Activated CD4-positive, CD25-positive, alpha-beta regulatory T cell treated with anti-CD3 and anti-CD28 coated beads, Interleukin-2, amount 50 U/mL, for 72 hours (primary cell): ENCODE measurements around the gene FA2H.
"Not testable (repeated sequence)": the region's sequence is repeated elsewhere in the genome, so short reads cannot be mapped to it uniquely, and the experiment has no call there.

Source experiments
- DNase-seq: peaks from one replicate; pipeline ENCODE4 v3.0.0; 2021

FA2H gene

GRCh38 chr16:74774223-74775139, at the start of gene FA2H:
FA2H (minus strand) TSS chr16:74774820; CDS start chr16:74774755, 65 bp downstream.
- peak; percentile 58 for DNase-seq

GRCh38 chr16:74817851-74818250, 43.2 kb upstream of the FA2H start:
- no peak for DNase-seq

- DNase-seq: peak; percentile 82
Measured at GRCh38 chr16:74813109-74813641, 38.6 kb upstream of the FA2H start.

GRCh38 chr16:74811911-74812310, 37.3 kb upstream of the FA2H start:
- DNase-seq: no peak

GRCh38 chr16:74811216-74811615, 36.6 kb upstream of the FA2H start:
- DNase-seq: not testable (repeated sequence)

- no peak for DNase-seq
Measured at GRCh38 chr16:74807052-74807646, 32.5 kb upstream of the FA2H start.

GRCh38 chr16:74800216-74800871, 25.7 kb upstream of the FA2H start:
- DNase-seq: no peak

- DNase-seq: no peak
Measured at GRCh38 chr16:74797414-74797813, 22.8 kb upstream of the FA2H start.

GRCh38 chr16:74795104-74795503, 20.5 kb upstream of the FA2H start:
- DNase-seq: no peak

GRCh38 chr16:74794668-74795067, 20.0 kb upstream of the FA2H start:
- no peak for DNase-seq

GRCh38 chr16:74793571-74793970, 19.0 kb upstream of the FA2H start:
- DNase-seq: no peak

GRCh38 chr16:74792225-74792624, 17.6 kb upstream of the FA2H start:
- DNase-seq: no peak

- not testable (repeated sequence) for DNase-seq
Measured at GRCh38 chr16:74791749-74792148, 17.1 kb upstream of the FA2H start.

GRCh38 chr16:74788108-74788507, 13.5 kb upstream of the FA2H start:
- DNase-seq: no peak

GRCh38 chr16:74785031-74785430, 10.4 kb upstream of the FA2H start:
- DNase-seq: no peak

GRCh38 chr16:74778646-74779045, 4.0 kb upstream of the FA2H start:
- DNase-seq: no peak

GRCh38 chr16:74776926-74777325, 2.3 kb upstream of the FA2H start:
- no peak for DNase-seq

GRCh38 chr16:74775255-74775654, 635 bp upstream of the FA2H start:
- no peak for DNase-seq

- no peak for DNase-seq
Measured at GRCh38 chr16:74773446-74774222, 986 bp downstream of the FA2H start.

- no peak for DNase-seq
Measured at GRCh38 chr16:74771656-74772315, 2.8 kb downstream of the FA2H start.

GRCh38 chr16:74770831-74771526, 3.6 kb downstream of the FA2H start:
- DNase-seq: no peak
